Esophagus squamous epithelium (tissue), 4 donors: ENCODE measurements around the gene RASA3.

ENCODE experiments used
- POLR2A ChIP-seq, 4 donors: fragments of 450-650 bp; IDR thresholded peaks; one replicate each; pipeline ENCODE4 v1.6.1; 2017; ENCODE audit warnings: antibody characterized with exemption in 4 of 4, mild to moderate bottlenecking in 4 of 4, moderate library complexity in 3 of 4
- TF ChIP-seq, protein P1 (sequence below), 6 experiments: fragments of 450-650 bp in 4 of 6; fragments of 200-600 bp in 2 of 6; sonication (generic) in 2 of 6; IDR thresholded peaks; one replicate each; pipeline ENCODE4 v1.5.1; 2016 to 2019; ENCODE audit warnings: antibody characterized with exemption in 6 of 6, mild to moderate bottlenecking in 4 of 6, moderate library complexity in 4 of 6

DNA sequence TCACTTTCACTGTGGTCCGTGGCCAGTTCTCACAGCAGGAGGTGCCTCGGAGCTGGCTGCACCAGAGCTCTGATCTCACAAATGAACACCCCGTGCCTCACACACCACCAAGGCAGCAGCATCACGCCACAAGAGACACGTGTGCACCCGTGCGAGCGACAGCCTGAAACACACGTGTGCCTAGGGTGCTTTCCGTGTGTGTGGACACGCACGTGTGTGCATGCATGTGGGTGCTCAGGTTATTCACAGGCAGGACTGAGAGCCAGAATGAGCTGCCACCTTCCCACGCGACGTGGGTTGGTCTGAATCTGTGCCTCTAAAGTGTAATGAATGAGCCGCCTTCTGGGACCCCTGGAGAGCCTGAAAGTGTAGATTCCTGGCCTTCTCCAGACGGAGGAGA, 90.9 kb downstream of the RASA3 start:
- TF ChIP-seq POLR2A (IDR thresholded peaks at IDR 0.05), result no peak
- TF ChIP-seq, protein P1, sequence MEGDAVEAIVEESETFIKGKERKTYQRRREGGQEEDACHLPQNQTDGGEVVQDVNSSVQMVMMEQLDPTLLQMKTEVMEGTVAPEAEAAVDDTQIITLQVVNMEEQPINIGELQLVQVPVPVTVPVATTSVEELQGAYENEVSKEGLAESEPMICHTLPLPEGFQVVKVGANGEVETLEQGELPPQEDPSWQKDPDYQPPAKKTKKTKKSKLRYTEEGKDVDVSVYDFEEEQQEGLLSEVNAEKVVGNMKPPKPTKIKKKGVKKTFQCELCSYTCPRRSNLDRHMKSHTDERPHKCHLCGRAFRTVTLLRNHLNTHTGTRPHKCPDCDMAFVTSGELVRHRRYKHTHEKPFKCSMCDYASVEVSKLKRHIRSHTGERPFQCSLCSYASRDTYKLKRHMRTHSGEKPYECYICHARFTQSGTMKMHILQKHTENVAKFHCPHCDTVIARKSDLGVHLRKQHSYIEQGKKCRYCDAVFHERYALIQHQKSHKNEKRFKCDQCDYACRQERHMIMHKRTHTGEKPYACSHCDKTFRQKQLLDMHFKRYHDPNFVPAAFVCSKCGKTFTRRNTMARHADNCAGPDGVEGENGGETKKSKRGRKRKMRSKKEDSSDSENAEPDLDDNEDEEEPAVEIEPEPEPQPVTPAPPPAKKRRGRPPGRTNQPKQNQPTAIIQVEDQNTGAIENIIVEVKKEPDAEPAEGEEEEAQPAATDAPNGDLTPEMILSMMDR (IDR thresholded peaks at IDR 0.05), result no peak
